Measurements from ENCODE around the gene CTNNA3.

CTNNA3 gene

DNA sequence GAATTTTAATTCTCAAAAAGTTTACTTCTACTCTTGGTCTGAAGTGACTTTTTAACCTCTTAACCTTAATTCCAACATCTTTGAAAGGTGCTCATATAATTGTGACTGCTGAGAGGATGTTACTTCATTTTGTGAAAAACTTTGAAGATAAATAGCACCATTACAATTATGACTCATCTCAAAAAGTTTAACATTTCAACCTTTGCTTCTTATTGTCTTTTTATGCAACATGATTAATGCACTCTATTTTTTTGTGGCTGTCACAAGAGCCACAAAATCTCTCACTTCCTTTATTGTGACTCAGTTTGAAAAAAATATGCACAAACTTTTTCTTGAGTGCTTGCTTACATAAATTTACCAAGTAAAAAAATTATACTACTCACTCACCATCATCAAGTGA lies 387.1 kb downstream of the CTNNA3 start:
- no peak for DNase-seq

GRCh38 chr10:67306588-67307205 lies 389.3 kb downstream of the CTNNA3 start:
- DNase-seq: no peak

DNA sequence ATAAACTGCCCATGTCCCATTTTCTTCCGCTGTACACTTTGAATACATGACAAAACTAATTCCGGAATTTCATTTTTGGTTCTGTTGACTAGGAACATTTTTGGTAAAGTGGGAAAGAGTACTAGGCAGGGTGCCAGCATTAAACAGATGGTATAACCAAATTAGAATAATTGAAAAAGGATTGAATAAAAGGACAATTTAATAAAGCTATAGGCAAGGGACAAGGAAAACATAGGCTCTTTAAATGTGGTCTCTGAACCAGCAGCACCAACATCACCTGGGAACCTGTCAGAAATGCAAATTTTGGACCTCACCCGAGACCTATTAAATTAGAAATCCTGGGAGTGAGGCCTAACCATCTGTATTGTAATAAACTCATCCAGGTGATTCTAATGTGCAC lies 393.3 kb downstream of the CTNNA3 start:
- DNase-seq: no peak

GRCh38 chr10:67299761-67300160 lies 396.2 kb downstream of the CTNNA3 start:
- no peak for DNase-seq

GRCh38 chr10:67297637-67298181 lies 398.3 kb downstream of the CTNNA3 start:
- no peak for DNase-seq

DNA sequence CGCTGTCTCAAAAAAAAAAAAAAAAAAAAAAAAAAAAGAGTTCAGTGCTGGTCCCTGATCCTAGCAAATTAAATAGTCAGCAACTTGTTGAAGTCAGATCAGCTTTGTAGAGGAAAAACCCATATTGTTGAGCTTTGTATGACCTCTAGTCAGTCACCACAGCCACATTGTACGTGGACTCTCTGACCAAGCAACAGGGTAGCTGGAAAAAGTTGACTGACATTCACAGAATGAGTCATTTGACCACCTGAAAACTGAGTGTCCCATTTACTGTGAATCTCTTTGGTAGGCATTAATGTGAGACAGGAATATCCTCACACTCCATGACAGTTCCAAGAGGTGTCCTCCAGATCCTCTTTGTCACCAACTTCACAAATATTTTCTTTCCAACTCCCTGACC lies 399.1 kb downstream of the CTNNA3 start:
- DNase-seq: no peak

DNA sequence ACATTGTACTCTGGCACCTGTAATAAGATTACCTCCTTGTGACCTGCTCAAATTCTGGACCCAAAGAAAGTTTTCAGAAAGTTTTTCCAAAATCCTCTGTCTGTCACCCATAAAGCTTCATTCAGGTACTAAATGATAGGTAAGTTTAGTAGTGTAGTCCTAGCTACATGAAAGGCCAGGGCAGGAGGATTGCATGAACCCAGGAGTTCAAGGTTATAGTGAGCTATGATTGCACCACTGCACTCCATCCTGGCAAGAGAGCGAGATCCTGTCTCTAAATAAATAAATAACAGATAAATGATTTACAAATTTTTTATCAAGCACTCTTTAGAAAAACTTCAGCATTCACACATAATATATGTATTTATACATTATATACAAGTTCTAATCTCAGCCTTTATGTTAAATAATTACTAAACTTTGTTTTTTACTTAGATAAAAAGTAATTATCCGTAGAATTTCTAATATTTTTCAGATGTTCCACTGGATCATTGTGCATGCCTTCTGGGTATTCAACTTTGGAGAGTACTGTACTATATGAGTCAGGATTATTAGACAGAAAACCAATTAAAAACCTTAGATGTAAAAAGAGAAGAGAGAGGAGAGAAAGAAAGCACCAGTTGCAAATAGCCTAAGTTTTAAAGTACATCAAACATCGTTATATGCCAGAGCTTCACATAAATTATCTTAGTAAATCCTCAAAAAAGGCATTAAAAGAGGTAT lies 407.1 kb downstream of the CTNNA3 start:
- DNase-seq: no peak

- DNase-seq: no peak
Measured at GRCh38 chr10:67284589-67284988, 411.4 kb downstream of the CTNNA3 start.

DNA sequence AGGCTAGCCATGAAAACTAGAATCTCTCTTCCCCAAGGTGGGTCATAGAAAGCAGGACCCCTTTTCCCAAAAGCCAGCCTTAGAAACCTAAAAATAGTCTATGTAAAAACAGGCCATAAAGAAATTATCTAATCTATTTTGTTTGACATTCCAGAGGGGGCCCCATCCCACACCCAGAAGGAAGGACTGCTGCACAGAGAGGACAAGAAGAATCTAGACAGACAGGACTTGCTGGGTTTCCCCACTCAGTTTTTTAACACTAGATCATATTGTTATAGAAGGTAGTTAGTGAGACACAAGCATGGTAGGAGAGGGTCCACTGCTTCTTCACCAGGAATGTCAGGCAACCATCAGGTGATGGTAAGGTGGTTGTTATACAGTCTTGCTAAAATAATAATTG lies 413.1 kb downstream of the CTNNA3 start:
- no peak for DNase-seq

DNA sequence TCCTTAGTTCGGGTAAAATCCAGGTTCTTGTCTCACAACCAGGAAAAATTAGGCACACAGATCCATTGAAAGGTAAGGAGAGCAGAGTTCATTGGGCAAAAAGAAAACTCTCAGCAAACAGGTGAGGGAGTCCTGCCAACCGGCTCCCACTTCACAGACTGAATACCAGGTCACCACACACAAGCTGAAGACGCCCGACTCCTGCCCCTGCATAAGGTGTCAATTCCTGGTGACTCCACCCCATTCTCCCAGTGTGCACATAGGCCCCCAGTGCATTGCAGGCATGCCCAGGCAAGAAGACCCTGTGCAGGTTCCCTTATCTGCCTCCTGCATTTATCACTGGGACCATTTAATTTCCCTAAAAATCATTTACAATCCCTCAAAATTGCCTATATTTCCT lies 415.6 kb downstream of the CTNNA3 start:
- no peak for DNase-seq

DNA sequence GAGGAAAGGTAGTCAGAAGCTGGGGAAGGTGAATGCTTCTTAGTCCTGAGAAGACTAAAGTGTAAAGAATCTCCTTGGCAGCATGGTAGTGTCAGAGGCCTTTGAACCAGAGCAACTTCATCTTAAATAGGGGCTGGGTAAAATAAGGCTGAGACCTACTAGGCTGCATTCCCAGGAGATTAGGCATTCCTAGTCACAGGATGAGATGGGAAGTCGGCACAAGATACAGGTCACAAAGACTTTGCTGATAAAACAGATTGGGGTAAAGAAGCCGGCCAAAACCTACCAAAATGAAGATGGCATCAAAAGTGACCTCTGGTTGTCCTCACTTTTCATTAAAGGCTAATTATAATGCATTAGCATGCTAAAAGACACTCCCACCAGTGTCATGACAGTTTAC lies 418.6 kb downstream of the CTNNA3 start:
- no peak for DNase-seq

DNA sequence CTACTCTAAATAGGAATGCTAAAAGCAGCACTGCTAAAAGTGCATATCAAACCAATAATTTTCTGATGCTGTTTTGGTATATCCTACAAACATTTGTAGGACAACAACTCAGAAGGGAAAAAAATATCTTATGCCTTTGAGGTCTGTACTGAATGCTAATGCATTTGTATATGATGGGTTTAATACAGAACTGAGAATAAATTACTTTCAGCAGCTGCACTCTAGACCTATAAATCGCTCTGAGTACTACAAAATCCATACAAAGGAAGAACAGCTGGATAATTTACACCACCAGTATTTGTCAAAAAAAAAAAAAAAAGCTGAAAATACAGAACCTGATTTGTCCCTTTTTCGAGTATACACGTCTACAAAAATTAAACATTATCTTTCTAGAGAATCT lies 426.2 kb downstream of the CTNNA3 start:
- DNase-seq: no peak

DNA sequence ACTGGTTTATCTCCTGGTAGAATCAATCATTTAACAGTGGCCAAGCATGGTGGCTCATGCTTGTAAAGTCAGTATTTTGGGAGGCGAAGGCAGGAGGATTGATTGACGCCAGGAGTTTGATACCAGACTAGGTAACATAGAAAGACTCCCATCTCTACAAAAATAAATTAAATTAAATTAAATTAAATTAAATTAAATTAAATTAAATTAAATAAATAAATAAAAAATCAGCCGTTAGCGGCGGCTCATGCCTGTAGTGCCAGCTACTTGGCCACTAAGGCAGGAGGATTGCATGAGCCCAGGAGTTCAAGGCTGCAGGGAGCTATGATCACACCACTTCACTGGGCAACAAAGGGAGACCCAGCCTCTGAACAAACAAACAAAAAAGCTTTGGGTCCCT lies 427.8 kb downstream of the CTNNA3 start:
- DNase-seq: no peak

- no peak for DNase-seq
Measured at GRCh38 chr10:67262675-67263074, 433.3 kb downstream of the CTNNA3 start.

DNA sequence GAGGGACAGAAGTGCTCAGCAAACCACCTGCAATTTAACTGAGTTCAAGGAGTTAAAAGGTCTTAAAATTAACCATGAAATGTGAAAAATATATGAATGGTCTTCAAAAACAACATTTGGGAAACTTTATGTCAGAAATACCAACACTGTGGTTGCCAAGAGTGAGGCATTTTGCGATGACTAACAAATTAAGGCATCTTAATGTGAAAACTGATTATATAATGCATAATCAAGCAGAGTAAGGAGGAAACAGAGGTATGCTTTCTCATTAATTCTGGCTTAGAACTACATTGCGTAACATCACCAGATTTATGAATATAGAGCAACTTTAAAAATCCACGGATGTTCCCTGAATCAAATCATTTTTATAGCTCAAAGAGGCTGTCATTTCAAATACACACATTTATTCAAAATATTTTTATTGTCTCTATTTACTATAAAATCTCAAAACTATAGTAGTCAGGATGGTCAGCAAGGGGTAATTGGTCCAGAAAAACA lies 434.6 kb downstream of the CTNNA3 start:
- DNase-seq: no peak

DNA sequence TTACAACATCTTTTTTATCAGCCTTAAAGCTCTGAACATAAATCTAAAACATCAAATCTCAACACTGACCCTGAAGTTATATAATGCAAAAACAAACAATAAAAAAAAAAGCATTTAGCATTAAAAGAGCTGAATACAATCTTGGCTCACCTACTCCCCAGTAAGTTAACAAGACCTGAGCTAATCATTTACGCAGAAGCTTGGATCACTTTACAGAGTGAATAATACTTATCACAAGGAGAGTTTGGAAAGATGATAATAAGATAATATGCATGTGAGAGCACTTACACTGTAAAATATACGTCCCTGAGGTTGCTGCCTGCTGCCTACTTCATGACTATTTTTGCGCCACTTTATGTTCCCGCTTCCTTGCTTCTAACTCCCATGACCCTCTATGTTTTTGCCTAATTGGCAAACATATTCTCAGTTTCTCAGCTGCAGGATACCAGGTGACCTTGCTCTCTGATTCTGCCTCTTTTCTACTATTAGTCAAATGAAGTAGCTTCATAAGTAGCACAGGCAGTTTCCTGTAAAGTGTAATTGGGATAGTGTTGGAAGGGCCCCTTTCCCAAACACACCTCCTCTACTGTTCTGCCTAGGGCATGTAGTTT lies 436.6 kb downstream of the CTNNA3 start:
- DNase-seq: no peak

GRCh38 chr10:67257427-67258144 lies 438.4 kb downstream of the CTNNA3 start:
- no peak for DNase-seq

DNA sequence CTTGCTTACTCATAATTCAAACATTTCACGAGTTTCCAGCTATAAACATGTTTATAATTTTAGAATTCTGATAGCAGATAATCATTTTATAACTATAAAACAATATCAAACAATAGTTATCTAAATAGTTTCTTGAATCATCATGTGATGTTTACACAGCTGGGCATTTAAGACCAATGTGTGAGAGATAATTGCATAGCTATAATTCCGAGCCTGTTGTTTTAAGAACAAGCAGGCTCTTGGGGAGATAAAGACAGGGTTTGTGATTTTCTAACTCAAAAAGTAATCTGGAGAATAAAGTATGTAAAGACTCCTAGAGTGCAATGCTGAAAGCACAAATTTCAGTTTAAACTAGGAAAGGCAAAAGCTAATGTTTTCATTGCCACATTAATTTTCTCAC lies 439.0 kb downstream of the CTNNA3 start:
- DNase-seq: no peak

DNA sequence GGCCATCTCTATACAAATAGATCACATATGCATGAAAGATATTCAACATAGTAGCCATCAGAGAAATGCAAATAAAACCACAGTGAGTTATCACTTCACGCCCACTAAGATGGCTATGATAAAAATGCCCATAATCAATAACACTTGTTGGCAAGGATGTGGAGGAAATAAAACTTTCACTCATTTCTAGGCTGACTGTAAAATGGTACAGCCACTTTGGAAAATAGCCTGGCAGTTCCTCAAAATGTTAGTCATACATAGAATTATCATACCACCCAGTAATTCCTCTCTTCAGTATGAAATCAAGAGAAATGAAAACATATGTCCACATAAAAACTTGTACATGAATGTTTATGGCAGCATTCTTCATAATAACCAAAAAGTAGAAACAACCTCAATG lies 445.3 kb downstream of the CTNNA3 start:
- DNase-seq: no peak

GRCh38 chr10:67246066-67246555 lies 449.9 kb downstream of the CTNNA3 start:
- DNase-seq: no peak

DNA sequence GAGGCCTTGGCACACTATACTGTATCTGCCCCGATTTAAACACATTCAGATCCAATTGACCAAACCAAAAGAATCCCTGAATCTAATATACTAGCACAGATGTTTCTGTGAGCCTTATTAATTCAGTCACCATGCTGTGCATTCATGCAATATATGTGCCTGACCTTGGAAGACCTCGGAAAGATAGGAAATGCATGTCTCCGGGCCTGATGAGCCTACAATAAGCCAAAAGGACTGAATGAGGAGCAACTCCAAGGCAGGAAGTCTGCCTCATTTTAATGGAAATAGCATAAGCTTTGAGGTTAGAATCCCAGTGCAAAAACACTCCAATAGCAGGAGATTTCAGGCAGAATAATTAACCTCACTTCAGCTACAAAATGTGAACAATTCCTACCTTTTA lies 453.5 kb downstream of the CTNNA3 start:
- DNase-seq: no peak

- DNase-seq: no peak
Measured at GRCh38 chr10:67241451-67241850, 454.5 kb downstream of the CTNNA3 start.

DNA sequence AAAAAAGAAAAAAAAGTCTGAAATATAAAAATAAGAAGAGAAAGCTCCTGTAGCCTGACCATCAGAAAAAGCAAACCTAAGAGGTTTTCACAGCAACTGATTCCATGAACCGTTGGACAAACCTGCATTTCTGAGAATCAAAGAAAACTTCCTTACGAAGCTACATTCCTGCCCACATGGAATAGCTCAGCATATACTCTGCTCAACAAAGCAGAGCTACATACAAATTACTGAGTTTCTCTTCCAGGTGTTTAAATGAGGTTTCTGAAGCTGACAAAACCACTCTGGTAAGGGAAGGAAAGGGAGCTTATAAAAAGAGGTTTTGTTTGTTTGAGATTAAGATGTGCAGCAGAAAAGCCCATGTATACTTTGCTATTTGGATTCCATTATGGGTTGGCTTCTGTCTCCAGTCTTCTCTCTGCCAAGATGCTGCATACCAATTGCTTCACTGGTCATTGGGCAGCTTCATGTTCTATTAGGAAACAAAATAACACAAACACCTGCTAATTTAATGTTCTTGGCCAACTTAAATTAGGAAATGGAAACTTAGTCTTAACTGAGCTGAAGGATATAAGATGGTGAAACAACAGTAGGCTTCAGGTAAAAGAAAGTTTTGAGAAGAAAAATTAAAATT lies 456.0 kb downstream of the CTNNA3 start:
- no peak for DNase-seq
